ENCODE results near the gene CCDC178.

The CCDC178 gene

DNA sequence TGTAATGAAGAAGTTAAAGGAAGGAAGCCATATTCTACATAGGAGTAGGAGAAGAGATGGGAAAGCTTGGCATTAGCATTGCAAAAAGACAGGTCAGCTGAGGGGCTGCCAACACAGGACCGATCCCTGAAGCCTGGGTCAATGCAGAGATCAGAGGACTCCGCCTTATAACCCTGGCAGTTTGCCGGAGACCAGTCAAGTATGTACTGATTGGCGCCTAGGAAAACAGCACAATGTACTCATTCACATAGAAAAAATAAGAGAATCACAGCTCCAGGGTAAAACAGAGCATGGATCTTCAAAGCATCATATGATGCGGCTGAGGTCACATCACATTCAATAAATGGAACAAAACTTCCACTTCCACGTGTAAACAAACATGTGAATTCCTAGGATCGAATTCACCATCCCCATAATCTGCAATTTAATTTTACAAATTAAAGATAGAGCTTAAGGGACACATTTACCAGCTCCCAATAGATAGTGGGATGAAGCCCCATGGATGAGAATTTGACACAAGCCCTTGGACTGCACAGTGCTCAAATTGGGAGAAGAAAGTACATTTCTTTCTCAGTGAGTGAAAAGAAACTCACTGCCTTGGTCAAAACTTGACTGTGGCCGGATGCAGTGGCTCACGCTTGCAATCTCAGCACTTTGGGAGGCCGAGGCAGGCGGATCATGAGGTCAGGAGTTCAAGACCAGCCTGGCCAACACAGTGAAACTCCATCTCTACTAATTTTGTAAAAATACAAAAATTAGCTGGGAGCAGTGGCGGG, 532.7 kb downstream of the CCDC178 start:
- DNase-seq = no peak

DNA sequence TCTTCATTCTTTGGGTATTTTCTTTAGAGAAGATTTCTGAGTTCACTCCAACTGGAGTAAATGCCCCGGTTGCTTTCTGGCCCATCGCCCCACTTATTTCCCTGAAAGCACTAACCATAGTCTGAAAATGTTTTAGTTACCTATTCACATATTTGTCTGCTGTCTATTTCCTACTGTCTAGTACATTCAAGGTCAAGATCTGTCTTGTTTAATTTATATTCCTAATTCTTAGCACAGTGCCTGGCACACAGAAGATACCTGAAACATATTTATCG, 533.3 kb downstream of the CCDC178 start:
- no peak for DNase-seq

DNA sequence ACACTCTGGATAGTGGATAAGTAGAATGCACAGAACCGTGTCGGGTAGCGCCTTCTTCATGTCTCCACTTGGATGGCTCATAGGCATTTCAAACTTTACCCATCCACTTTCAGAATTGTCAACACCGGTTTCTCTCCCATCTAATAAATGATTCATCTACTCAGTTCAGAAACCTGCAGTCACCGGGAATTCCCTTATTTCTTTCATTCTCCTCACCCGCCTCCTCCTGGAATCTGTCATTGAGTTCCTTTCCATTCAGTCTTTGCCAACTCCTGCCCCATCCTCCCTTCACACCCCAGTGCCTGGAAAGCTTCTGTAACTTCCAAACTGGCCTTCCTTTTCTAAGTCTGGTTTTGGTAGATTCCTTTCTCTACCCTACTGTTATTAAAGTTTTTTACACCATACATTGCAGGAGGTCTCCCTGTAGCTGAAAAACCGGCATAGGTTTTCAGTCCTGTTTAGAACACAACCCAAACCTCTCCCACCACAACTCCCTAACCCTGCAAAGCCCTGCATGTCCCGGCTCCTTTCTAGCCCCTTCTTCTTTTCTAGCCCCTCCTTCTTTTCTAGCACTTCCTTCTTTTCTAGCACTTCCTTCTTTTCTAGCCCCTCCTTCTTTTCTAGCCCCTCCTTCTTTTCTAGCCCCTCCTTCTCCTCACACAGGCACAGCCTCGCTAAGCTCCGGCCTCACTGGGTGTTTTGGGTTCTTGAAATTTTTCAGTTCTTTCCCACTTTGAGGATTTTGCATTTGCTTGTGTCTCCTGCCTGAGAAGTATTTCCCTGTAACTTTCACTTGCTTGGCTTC, 533.8 kb downstream of the CCDC178 start:
- DNase-seq = no peak

DNA sequence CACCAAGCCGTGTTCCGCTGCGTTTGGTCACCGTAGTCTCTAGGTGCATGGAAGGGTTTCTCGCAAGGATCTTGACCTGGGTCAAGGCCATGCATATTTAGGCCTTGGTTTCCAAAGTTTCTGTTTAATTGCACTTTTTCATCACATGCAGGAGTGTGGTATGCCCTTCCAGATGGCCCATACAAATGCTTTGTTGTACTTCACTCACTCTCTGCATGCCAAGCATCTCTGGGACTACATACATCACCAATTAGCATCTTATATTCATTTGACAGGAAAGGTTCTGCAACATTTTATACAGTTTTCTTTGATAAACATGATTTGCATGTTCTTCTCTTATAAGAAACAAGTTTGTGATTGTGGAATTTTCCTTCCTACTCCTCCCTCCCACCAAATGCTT, 534.9 kb downstream of the CCDC178 start:
- DNase-seq = no peak

DNA sequence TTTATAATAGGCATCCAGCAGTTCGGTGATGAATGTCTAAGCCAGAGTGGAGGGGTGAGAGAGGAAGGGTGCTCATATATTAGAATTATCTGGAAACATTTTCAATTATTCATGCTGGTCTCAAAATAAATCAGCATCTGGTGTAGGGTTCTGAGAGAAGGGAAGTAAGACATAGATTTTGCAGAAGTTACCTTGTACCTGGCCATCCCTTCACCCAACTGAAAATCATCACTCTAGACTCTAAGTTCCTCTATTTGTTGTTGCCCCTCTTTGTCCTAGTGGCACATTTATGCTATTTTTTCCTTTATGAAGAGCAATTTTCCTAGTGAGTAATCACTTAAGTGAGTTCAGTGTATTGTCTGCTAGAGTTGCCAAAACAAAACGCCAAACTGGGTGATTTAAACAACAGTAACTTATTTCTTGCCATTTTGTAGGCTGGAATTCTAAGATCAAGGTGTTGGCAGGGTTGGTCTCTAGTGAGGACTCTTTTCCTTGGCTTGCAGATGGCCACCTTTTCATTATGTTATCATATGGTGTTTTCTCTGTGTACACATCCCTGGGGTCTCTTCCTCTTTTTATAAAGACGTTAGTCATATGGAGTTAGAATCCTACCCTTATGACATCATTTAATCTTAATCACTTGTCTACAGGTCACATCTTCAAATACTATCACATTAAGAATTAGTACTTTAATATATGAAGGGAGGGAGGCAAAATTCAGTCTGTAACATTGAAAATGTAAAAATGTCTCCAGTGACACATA, 537.8 kb downstream of the CCDC178 start:
- DNase-seq = no peak

DNA sequence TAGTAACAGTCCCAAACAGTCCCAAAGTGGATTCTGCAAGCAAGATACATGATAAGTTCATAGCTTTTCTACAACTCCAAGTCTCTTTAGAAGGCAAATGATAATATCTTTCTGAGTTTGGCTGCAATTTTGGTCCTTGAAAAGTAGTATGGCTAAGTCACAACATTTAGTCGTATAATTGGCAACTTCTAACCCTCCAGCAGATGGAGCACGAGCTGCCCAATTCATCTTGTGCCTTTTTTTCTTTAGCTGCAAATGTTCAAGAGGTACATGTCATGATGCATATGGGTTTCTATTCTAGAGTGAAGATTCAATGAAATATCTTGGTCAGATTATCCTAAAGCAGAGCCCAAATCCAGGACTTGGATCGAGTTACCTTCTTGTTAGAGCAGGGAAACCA, 540.7 kb downstream of the CCDC178 start:
- no peak for DNase-seq

DNA sequence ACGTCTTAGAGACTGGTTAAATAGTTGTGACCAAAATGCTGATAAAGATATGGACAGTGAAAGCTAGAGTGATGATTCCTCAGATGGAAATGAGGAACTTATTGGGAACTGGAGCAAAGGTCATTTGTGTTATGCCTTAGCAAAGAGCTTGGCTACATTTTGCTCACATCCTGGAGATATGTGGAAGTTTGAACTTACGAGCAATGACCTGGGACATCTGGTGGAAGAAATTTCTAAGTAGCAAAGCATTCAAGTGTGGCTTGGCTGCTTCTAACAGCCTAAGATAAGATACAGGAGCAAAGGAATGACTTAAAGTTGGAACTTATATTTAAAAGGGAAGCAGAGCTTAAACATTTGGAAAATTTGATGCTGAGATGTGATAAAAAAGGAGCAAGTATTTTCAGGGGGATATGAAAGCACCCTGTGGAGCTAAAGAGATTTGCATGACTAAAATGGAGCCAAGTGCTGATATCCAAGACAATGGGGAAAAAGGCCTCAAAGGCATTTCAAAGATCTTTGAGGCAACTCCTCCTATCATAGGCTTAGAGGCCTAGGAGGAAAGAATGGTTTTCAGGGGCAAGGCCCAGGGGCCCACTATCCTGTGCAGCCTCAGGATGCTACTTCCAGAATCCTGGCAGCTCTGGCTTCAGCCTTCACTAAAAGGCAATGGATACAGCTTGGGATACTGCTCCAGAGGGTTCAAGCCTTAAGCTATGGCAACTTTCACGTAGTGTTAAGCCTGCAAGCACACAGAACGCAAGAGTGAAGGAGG, 543.6 kb downstream of the CCDC178 start:
- DNase-seq = no peak

DNA sequence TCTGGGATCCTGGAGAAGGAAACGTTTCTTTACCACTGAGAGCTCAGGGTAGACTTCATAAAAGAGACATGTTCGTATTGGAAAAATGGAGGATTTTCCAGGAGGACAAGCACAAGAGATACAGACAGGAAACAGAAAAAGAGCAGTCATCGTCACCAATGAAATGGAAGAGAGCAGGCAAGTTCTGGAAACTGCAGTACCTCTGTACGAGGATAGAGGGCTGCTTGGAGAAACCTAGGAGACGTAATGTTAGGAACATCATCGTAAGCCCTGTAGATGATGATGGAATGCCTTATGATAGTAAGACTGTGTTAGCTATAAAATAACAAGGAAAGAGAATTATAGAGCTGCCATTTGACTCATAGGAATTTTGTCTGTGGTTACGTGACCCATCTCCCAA, 546.6 kb downstream of the CCDC178 start:
- DNase-seq = no peak

DNA sequence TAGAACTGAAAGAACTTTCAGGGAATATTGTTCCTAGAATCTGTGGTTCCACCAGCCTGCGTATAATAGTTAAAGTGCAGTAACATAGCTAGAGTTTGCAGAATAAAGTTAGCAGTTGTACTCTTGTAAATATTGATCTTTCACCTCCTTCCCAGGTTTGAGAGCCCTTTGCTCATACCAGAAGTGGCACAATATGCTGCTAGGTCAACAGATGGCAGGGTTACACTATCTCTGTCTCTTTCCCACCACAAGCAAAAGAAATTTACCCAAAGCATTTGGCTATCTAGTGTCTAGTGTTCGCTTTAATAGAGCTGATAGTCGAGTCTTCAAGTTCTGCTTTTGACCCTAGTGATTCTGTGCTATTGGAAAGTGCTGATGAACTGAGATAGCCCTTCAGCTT, 548.7 kb downstream of the CCDC178 start:
- no peak for DNase-seq

DNA sequence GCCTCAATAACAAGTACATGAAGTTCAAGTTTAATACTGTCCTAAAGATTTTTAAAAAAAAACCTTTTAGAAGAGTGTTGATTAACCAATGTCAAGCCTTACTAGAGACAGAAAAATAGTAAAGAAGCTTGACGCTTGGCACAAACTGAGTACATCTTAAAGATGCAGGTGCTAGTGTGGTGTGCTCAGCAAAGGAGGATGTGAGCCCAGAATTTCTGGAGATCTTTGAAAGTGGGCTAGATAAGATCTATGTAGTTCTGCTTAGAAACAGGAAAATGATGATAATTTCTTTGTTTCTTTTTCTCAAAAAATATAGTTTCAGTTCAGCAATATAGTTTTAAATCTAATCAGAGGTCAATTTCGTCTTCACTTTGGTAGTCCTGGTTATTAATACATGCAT, 549.4 kb downstream of the CCDC178 start:
- DNase-seq = no peak

DNA sequence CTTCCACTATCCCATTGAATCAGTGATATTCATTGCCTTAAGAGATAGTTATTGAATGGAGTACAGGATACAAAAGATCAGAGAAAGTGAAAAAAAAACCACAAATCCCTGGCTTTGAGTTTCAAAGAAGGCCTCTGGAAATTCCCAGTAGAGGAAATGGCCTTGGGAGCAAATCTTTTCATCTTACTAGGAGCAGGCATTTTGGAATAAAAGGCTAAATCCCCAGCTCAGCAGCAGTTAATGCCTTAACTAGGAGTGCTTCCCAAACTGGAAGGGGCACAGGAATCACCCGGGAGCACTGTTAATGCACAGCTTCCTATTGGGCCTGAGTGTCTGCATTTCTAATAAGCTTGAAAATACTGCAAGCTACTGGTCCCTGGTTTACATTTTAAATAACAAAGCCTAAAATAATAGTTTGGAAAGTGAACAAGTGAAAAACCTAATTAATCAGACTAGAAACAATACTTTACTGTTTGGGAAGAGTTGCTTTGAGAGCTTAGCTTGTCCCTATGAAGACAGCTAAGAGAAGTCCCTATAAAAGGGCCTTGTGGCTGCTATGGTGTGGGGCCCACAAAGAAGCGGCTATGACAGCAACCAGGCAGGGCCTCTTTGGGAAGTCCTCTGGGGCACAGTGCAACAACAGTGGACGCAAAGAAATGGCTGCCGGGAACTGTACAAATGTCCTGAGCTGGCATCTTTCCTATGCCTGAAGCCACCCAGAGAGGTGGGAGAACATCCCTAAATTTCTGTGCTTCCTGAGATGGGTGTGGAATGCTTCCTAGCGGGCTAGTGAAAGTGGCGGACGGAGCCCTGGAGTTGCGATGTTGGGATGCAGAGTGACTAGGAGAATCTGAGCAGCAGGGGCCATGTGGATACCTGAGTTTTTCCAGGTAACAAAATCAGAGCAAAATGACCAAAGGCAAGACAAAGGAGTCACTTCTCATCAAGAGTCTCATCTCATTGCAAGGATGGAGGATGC, 550.6 kb downstream of the CCDC178 start:
- DNase-seq = no peak

DNA sequence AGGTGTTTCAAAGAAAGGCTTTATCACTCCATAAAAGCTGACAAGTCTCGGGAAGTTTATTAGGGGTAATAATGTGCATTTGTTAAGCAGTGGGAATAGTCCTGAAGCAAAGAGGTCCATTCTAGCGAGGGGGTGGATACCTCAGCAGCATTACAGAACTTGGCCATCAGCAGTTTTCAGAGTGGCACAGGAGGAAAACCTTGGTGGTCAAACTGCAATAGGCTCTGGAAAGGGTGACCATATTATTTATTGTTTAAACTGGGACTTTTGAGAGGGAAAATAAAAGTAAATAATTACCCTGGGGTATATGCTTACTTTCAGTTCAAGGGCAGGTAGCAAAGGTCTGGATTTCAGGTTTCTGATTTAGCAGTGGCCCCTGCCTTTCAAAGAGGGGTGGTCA, 552.2 kb downstream of the CCDC178 start:
- DNase-seq = no peak
